Vagina (tissue), 2 donors: ENCODE data around the gene LORICRIN. TPM values are rescaled to one million over a fixed set of nuclear protein-coding genes. Genes with fewer than 3 reads are reported as not detected.

ENCODE experiments used
- DNase-seq, 2 donors: peaks; one replicate each; pipeline ENCODE4 v3.0.0-alpha.2; 2017; ENCODE audit errors: extremely low spot score in 2 of 2
- H3K27ac ChIP-seq: fragments of 200-600 bp; sonication (generic); one replicate; pipeline ENCODE4 v1.5.1; 2019
- H3K27me3 ChIP-seq: fragments of 200-600 bp; sonication (generic); one replicate; pipeline ENCODE4 v1.5.1; 2019
- H3K36me3 ChIP-seq, 2 donors: fragments of 200-600 bp; sonication (generic); one replicate each; pipeline ENCODE4 v1.5.1; 2017 to 2019
- H3K4me1 ChIP-seq: fragments of 200-600 bp; sonication (generic); one replicate; pipeline ENCODE4 v1.5.1; 2019
- H3K4me3 ChIP-seq, 2 donors: fragments of 200-600 bp; sonication (generic); 1 replicate in 1 of 2; 2 replicates in 1 of 2; pipeline ENCODE4 v1.5.1; 2016 to 2019
- H3K9me3 ChIP-seq: fragments of 200-600 bp; sonication (generic); one replicate; pipeline ENCODE4 v1.5.1; 2019
- CTCF ChIP-seq, 3 experiments: fragments of 450-650 bp in 2 of 3; fragments of 200-600 bp in 1 of 3; sonication (generic) in 1 of 3; IDR thresholded peaks; one replicate each; pipeline ENCODE4 v1.5.1; 2017 to 2019; ENCODE audit warnings: antibody characterized with exemption in 3 of 3, mild to moderate bottlenecking in 2 of 3, moderate library complexity in 2 of 3
- POLR2A ChIP-seq, 2 donors: fragments of 450-650 bp; IDR thresholded peaks; one replicate each; pipeline ENCODE4 v1.6.1; 2017; ENCODE audit warnings: antibody characterized with exemption in 2 of 2, mild to moderate bottlenecking in 2 of 2, moderate library complexity in 2 of 2
- POLR2AphosphoS5 ChIP-seq, 2 donors: sonication (generic); formaldehyde crosslinking; IDR thresholded peaks; one replicate each; pipeline ENCODE4 v1.9.0; 2017; ENCODE audit warnings: antibody characterized with exemption in 2 of 2, mild to moderate bottlenecking in 2 of 2, low read depth in 1 of 2; ENCODE audit not compliant: insufficient read depth in 1 of 2
- intact Hi-C: fragments of 100-400 bp; cut with DNase I; formaldehyde crosslinking; loops from one replicate; pipeline ENCODE4 v1.15.1; 2023
- total RNA-seq: library from RNA; depleted of rRNA; stranded (reverse); fragments of >200 nt; gene quantifications from one replicate; pipeline ENCODE4 v1.2.3, GENCODE V29; 2016

LORICRIN gene
- total RNA-seq, 1 donor from 2014 or later = not detected

DNA sequence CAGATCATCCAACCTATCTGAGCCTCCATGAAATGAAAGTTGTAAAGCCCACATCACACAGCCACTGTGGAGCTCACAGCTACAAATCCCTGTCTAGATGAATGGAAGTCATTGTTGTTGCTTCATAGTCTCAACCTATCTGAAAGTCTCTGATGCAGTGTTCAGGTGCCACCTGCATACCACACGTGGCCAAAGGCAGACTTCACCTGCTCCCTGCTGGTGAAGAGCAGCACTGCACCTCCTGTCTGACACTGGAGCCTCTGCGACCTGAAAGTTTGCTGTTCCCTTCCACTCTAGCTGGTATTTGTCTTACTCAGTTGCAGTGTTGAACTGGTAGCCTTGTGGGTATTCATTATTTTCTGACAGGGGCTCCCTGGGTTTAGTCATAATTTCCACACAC lies 18.4 kb downstream of the LORICRIN start:
- no peak for TF ChIP-seq POLR2A (IDR thresholded peaks at IDR 0.05)
- TF ChIP-seq POLR2AphosphoS5 (IDR thresholded peaks at IDR 0.05; ENCODE audit: insufficient read depth in 1 of 2, low read depth in 1 of 2) = no peak
- TF ChIP-seq CTCF (IDR thresholded peaks at IDR 0.05) = no peak
- Histone ChIP-seq H3K27me3 (no peaks in the 10 kb centered on the region), H3K4me3 (no peak overlapping the region), H3K36me3 (no peaks in the 10 kb centered on the region), H3K4me1 (no peaks in the 10 kb centered on the region), H3K27ac (no peak overlapping the region), H3K9me3 (no peaks in the 10 kb centered on the region)
- intact Hi-C loops = no loop called here
- DNase-seq = no peak

DNA sequence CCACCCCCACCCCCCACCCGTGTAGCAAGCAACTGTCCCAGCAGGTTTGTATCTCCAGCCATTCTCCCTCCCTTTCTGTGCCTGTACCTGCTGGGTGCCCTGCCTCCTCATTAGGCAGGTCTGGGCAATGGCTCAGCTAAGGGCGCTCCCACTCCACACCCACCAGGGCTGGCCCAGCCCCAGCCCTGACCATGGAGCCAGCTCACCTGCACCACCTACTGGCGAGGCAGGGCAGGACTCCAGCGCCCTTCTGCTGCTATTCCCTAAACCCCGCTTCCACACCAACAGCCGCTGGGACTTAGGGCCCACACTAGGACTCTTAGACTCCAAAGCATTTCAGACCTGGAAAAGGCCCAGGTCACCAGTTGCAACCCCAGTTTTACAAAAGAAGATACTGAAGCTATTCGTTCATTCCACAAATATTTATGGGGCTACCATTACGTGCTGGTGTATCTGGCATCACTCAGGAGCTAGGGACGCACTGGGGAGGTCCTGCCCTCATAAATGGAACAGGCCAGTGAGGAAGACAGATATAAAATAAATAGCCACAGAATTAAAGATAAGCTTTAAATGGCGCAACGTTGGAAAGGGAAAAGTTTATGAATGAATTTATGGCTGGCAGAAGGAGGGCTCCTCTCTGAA lies 29.3 kb downstream of the LORICRIN start:
- Histone ChIP-seq H3K36me3 (no peaks in the 10 kb centered on the region), H3K9me3 (no peaks in the 10 kb centered on the region), H3K4me1 (no peaks in the 10 kb centered on the region), H3K27ac (no peak overlapping the region), H3K27me3 (no peaks in the 10 kb centered on the region), H3K4me3 (no peak overlapping the region)
- peak in 1 of 2 donors; percentile 14 for TF ChIP-seq POLR2AphosphoS5 (IDR thresholded peaks at IDR 0.05; ENCODE audit: insufficient read depth in 1 of 2, low read depth in 1 of 2)
- peak in 1 of 3 experiments; percentile 14 for TF ChIP-seq CTCF (IDR thresholded peaks at IDR 0.05)
- no peak for TF ChIP-seq POLR2A (IDR thresholded peaks at IDR 0.05)
- peak in 1 of 2 donors; percentile 95 for DNase-seq
- intact Hi-C loops = no loop called here

DNA sequence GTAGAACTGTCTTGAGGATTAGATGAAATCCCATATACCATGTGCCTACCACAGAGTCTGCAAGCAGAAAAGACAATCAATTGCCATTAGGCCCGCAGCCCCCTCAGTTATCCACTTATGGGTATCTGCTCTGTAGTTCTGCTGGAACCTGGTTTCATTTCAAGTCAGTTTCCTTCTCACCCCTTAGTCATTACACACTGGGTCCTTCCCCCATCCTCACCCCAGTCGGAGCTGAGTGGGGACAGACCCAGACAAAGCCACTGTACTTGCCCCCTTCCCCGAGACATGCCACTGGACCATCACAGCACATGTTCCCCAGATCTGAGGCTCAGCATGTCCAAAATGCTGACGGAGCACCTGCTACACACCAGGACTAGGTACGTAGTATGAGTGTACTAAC lies 32.0 kb downstream of the LORICRIN start:
- Histone ChIP-seq H3K4me1 (peaks cover 5% of the 10 kb centered on the region), H3K36me3 (no peaks in the 10 kb centered on the region), H3K27ac (no peak overlapping the region), H3K4me3 (no peak overlapping the region), H3K9me3 (no peaks in the 10 kb centered on the region), H3K27me3 (no peaks in the 10 kb centered on the region)
- no peak for TF ChIP-seq POLR2AphosphoS5 (IDR thresholded peaks at IDR 0.05; ENCODE audit: insufficient read depth in 1 of 2, low read depth in 1 of 2)
- no peak for TF ChIP-seq CTCF (IDR thresholded peaks at IDR 0.05)
- no peak for TF ChIP-seq POLR2A (IDR thresholded peaks at IDR 0.05)
- DNase-seq = no peak
- intact Hi-C loops = no loop called here

- intact Hi-C loops = no loop called here
- H3K9me3 ChIP-seq = no peaks in the 10 kb centered on the region
- peak overlapping the region; percentile 14 for H3K27ac ChIP-seq
Measured at GRCh38 chr1:153292185-153292584, 32.7 kb downstream of the LORICRIN start.

More at GRCh38 chr1:153292185-153292584, 32.7 kb downstream of the LORICRIN start:
- H3K27me3 ChIP-seq = no peaks in the 10 kb centered on the region
- H3K36me3 ChIP-seq = no peaks in the 10 kb centered on the region
- H3K4me1 ChIP-seq = peaks cover 5% of the 10 kb centered on the region
- TF ChIP-seq POLR2AphosphoS5 (IDR thresholded peaks at IDR 0.05; ENCODE audit: insufficient read depth in 1 of 2, low read depth in 1 of 2) (peak in 1 of 2 donors; percentile 39), CTCF (IDR thresholded peaks at IDR 0.05) (no peak), POLR2A (IDR thresholded peaks at IDR 0.05) (no peak)
- no peak for DNase-seq
- H3K4me3 ChIP-seq = no peak overlapping the region
